BJ (cell line): ENCODE results near the gene IPMK. TPM values are rescaled to one million over a fixed set of nuclear protein-coding genes. Genes with fewer than 3 reads are reported as not detected.

Experiments
- CTCF ChIA-PET: fragments of 350-600 bp; formaldehyde crosslinking; extraction: SDS; loops from one replicate; lab custom pipeline; 2021; ENCODE audit warnings: antibody characterized with exemption, inconsistent platforms; lab: Yijun Ruan, JAX
- POLR2A ChIA-PET: fragments of 300-600 bp; sonication (Branson Sonifier 250); formaldehyde crosslinking; extraction: SDS; loops from one replicate; lab custom pipeline; 2021; ENCODE audit warnings: antibody characterized with exemption; lab: Charles Lee
- DNase-seq: peaks from one replicate; pipeline ENCODE4 v3.0.0-alpha.2; 2011; ENCODE audit warnings: low read depth
- H3K27me3 ChIP-seq: 2 replicates; pipeline ENCODE4 v1.6.0; 2011; ENCODE audit warnings: low read length; ENCODE audit not compliant: control insufficient read depth, insufficient read depth
- H3K36me3 ChIP-seq: 2 replicates; pipeline ENCODE4 v1.5.1; 2011; ENCODE audit warnings: low read length; ENCODE audit not compliant: control insufficient read depth, insufficient read depth
- H3K4me3 ChIP-seq: 2 replicates; pipeline ENCODE4 v1.5.1; 2011; ENCODE audit warnings: low read depth, mild to moderate bottlenecking, control low read depth, low read length
- CTCF ChIP-seq: IDR thresholded peaks from 2 replicates; pipeline ENCODE4 v1.5.1; 2011; ENCODE audit warnings: low read depth, mild to moderate bottlenecking, control low read depth, inconsistent platforms, low read length, moderate library complexity; ENCODE audit not compliant: insufficient read depth
- polyA plus RNA-seq: library from polyadenylated mRNA; depleted of rRNA; stranded (reverse); fragments of >200 nt; gene quantifications from 2 replicates; pipeline ENCODE4 v1.2.3, GENCODE V29; 2011

IPMK gene
- polyA plus RNA-seq, 1 experiment = 0.81 TPM

- no peak for DNase-seq
- Histone ChIP-seq H3K4me3 (no peak overlapping the region), H3K36me3 (no peaks in the 10 kb centered on the region), H3K27me3 (no peaks in the 10 kb centered on the region)
- ChIA-PET POLR2A (no interaction called here), CTCF (interaction anchor here (1.0 kb wide), 1 partner anchor 26 kb away, joined by 4 read pairs; no protein-coding TSS in a partner anchor)
- TF ChIP-seq CTCF = no peak
Measured at GRCh38 chr10:58278274-58278961, 10.7 kb upstream of the IPMK start.

- CTCF ChIA-PET = interaction anchor here (0.6 to 2.0 kb wide), 2 partner anchors 16 to 634 kb away, joined by 3 to 5 read pairs; no protein-coding TSS in a partner anchor
Measured at GRCh38 chr10:58275908-58276307, 8.2 kb upstream of the IPMK start.

GRCh38 chr10:58275261-58275660 is 7.6 kb upstream of the IPMK start:
- DNase-seq = no peak
- CTCF ChIA-PET = interaction anchor here (2.0 kb wide), 1 partner anchor 16 kb away, joined by 5 read pairs; no protein-coding TSS in a partner anchor
- POLR2A ChIA-PET = no interaction called here
- Histone ChIP-seq H3K36me3 (no peaks in the 10 kb centered on the region), H3K27me3 (no peaks in the 10 kb centered on the region), H3K4me3 (no peak overlapping the region)
- TF ChIP-seq CTCF = no peak

More at GRCh38 chr10:58275908-58276307, 8.2 kb upstream of the IPMK start:
- Histone ChIP-seq H3K4me3 (no peak overlapping the region), H3K27me3 (no peaks in the 10 kb centered on the region), H3K36me3 (no peaks in the 10 kb centered on the region)
- DNase-seq = no peak
- no peak for TF ChIP-seq CTCF
- POLR2A ChIA-PET = no interaction called here

GRCh38 chr10:58269782-58270290 is 2.1 kb upstream of the IPMK start:
- CTCF ChIA-PET = interaction anchor here (1.4 to 2.5 kb wide), 2 partner anchors 21 to 87 kb away, joined by 5 to 12 read pairs; no protein-coding TSS in a partner anchor
- DNase-seq = no peak
- TF ChIP-seq CTCF = no peak
- peak overlapping the region; percentile 99 for H3K4me3 ChIP-seq
- H3K27me3 ChIP-seq = no peaks in the 10 kb centered on the region
- H3K36me3 ChIP-seq = no peaks in the 10 kb centered on the region
- POLR2A ChIA-PET = no interaction called here

- DNase-seq = peak; percentile 96
- POLR2A ChIA-PET = no interaction called here
- TF ChIP-seq CTCF = no peak
- Histone ChIP-seq H3K27me3 (no peaks in the 10 kb centered on the region), H3K4me3 (peak within 1 kb of the TSS; percentile 99), H3K36me3 (no peaks in the 10 kb centered on the region)
- CTCF ChIA-PET = interaction anchor here (1.4 to 2.5 kb wide), 3 partner anchors 22 to 91 kb away, joined by 5 to 12 read pairs (median 9); no protein-coding TSS in a partner anchor
Measured at GRCh38 chr10:58268946-58269781, 1.5 kb upstream of the IPMK start, which contains the start of gene CISD1. TSS of gene CISD1 (plus strand) at chr10:58269162. CDS start at chr10:58269274, 112 bp downstream.
